ENCODE data around the gene FOXJ3.

FOXJ3 gene

GRCh38 chr1:42335050-42335808, at the start of gene FOXJ3:
FOXJ3 (minus strand) TSS chr1:42335235; CDS start chr1:42311093, 24,142 bp downstream.
- peak; percentile 65 for DNase-seq

- no peak for DNase-seq
Observed at GRCh38 chr1:42381280-42381673, 46.2 kb upstream of the FOXJ3 start.

- no peak for DNase-seq
Observed at GRCh38 chr1:42380586-42381279, 45.7 kb upstream of the FOXJ3 start, which contains the start of gene RIMKLA. RIMKLA (plus strand) TSS chr1:42380792; CDS start chr1:42380935, 143 bp downstream.

- no peak for DNase-seq
Observed at GRCh38 chr1:42379794-42380585, 45.0 kb upstream of the FOXJ3 start.

- DNase-seq = no peak
Observed at GRCh38 chr1:42372796-42373195, 37.8 kb upstream of the FOXJ3 start.

- DNase-seq = no peak
Observed at GRCh38 chr1:42370876-42371549, 36.0 kb upstream of the FOXJ3 start.

GRCh38 chr1:42369471-42369870, 34.4 kb upstream of the FOXJ3 start:
- no peak for DNase-seq

- no peak for DNase-seq
Observed at GRCh38 chr1:42368096-42368795, 33.2 kb upstream of the FOXJ3 start.

- no peak for DNase-seq
Observed at GRCh38 chr1:42365118-42365517, 30.1 kb upstream of the FOXJ3 start.

- DNase-seq = no peak
Observed at GRCh38 chr1:42364542-42364941, 29.5 kb upstream of the FOXJ3 start.

- no peak for DNase-seq
Observed at GRCh38 chr1:42364089-42364488, 29.1 kb upstream of the FOXJ3 start.

GRCh38 chr1:42359466-42359865, 24.4 kb upstream of the FOXJ3 start:
- DNase-seq = no peak

GRCh38 chr1:42358791-42359190, 23.8 kb upstream of the FOXJ3 start:
- DNase-seq = no peak

- DNase-seq = no peak
Observed at GRCh38 chr1:42350086-42350485, 15.1 kb upstream of the FOXJ3 start.

- DNase-seq = no peak
Observed at GRCh38 chr1:42348498-42348897, 13.5 kb upstream of the FOXJ3 start.

- no peak for DNase-seq
Observed at GRCh38 chr1:42343049-42343448, 8.0 kb upstream of the FOXJ3 start.

- DNase-seq = no peak
Observed at GRCh38 chr1:42340901-42341300, 5.9 kb upstream of the FOXJ3 start.

- DNase-seq = no peak
Observed at GRCh38 chr1:42340093-42340492, 5.1 kb upstream of the FOXJ3 start.

- DNase-seq = no peak
Observed at GRCh38 chr1:42336978-42337377, 1.9 kb upstream of the FOXJ3 start.

GRCh38 chr1:42335809-42336518, 929 bp upstream of the FOXJ3 start:
- no peak for DNase-seq

GRCh38 chr1:42334240-42335049, 590 bp downstream of the FOXJ3 start:
- DNase-seq = peak; percentile 52
